ENCODE data around the gene NUDT3. TPM values are rescaled to one million over a fixed set of nuclear protein-coding genes. Genes with fewer than 3 reads are reported as not detected.

Gene NUDT3
- total and polyA plus RNA-seq, 9 of the 15 experiments (the other 6 are each of a cell fraction or from before 2014, with no cell fraction given) = 5.4 to 81.2 (median 56.4) TPM

DNA sequence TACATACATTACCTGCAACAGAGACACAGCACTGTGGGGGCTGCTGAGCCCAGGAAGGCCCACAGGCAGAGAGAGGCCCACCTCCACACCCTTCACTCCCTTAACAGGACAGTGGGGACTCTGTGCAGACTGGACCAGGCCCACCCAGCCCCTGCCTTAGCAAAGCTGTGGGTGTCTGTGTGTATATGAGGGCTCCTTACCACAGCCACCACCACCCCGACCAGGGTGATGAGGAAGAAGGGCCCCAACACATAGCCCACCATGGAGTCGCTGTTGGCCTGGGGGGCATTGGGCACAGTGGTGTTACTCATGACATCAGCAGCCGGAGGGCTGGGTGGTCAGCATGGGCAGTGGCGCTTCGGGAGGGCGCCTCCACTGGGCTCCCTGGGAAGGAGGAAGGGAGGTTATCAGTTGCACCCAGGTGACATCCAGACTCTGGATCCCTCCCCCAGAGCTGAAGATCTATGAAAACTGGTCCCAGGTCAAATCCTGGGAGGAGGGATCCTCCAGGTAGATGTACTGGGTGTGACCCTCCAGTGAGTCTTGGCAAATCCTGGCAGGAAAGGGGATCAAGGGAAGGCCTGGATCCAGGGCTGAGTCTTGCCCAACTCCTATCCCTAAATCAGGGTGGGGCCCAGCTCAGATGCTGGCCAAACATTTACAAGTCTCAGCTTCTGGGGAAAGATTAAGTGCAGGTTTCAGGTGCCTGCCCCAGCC is 144.8 kb downstream of the NUDT3 start (continued):
- TF ChIP-seq, protein P1, sequence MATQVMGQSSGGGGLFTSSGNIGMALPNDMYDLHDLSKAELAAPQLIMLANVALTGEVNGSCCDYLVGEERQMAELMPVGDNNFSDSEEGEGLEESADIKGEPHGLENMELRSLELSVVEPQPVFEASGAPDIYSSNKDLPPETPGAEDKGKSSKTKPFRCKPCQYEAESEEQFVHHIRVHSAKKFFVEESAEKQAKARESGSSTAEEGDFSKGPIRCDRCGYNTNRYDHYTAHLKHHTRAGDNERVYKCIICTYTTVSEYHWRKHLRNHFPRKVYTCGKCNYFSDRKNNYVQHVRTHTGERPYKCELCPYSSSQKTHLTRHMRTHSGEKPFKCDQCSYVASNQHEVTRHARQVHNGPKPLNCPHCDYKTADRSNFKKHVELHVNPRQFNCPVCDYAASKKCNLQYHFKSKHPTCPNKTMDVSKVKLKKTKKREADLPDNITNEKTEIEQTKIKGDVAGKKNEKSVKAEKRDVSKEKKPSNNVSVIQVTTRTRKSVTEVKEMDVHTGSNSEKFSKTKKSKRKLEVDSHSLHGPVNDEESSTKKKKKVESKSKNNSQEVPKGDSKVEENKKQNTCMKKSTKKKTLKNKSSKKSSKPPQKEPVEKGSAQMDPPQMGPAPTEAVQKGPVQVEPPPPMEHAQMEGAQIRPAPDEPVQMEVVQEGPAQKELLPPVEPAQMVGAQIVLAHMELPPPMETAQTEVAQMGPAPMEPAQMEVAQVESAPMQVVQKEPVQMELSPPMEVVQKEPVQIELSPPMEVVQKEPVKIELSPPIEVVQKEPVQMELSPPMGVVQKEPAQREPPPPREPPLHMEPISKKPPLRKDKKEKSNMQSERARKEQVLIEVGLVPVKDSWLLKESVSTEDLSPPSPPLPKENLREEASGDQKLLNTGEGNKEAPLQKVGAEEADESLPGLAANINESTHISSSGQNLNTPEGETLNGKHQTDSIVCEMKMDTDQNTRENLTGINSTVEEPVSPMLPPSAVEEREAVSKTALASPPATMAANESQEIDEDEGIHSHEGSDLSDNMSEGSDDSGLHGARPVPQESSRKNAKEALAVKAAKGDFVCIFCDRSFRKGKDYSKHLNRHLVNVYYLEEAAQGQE (IDR thresholded peaks at IDR 0.05; ENCODE audit: borderline replicate concordance) = peak; percentile 11; the same call in 1 of the 2 replicates
- TF ChIP-seq, protein P1 (CRISPR knock-in tag; IDR thresholded peaks at IDR 0.05; ENCODE audit: low read depth) = no peak
- 0 out of 2 replicates have a peak, but pooled peaks have one; percentile 2 for TF ChIP-seq GABPB1 (CRISPR knock-in tag; IDR thresholded peaks at IDR 0.05)
- TF ChIP-seq, protein P2, sequence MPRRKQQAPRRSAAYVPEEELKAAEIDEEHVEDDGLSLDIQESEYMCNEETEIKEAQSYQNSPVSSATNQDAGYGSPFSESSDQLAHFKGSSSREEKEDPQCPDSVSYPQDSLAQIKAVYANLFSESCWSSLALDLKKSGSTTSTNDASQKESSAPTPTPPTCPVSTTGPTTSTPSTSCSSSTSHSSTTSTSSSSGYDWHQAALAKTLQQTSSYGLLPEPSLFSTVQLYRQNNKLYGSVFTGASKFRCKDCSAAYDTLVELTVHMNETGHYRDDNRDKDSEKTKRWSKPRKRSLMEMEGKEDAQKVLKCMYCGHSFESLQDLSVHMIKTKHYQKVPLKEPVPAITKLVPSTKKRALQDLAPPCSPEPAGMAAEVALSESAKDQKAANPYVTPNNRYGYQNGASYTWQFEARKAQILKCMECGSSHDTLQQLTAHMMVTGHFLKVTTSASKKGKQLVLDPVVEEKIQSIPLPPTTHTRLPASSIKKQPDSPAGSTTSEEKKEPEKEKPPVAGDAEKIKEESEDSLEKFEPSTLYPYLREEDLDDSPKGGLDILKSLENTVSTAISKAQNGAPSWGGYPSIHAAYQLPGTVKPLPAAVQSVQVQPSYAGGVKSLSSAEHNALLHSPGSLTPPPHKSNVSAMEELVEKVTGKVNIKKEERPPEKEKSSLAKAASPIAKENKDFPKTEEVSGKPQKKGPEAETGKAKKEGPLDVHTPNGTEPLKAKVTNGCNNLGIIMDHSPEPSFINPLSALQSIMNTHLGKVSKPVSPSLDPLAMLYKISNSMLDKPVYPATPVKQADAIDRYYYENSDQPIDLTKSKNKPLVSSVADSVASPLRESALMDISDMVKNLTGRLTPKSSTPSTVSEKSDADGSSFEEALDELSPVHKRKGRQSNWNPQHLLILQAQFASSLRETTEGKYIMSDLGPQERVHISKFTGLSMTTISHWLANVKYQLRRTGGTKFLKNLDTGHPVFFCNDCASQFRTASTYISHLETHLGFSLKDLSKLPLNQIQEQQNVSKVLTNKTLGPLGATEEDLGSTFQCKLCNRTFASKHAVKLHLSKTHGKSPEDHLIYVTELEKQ (CRISPR knock-in tag; IDR thresholded peaks at IDR 0.05) = no peak
- TF ChIP-seq DMBX1 (CRISPR knock-in tag; IDR thresholded peaks at IDR 0.05; ENCODE audit: borderline replicate concordance) = 0 out of 2 replicates have a peak, but pooled peaks have one; percentile 43
- TF ChIP-seq SOX6 (IDR thresholded peaks at IDR 0.05) = no peak
- TF ChIP-seq ZNF143 (CRISPR knock-in tag; IDR thresholded peaks at IDR 0.05) = 0 out of 2 replicates have a peak, but pooled peaks have one; percentile 41
- TF ChIP-seq, protein P3, sequence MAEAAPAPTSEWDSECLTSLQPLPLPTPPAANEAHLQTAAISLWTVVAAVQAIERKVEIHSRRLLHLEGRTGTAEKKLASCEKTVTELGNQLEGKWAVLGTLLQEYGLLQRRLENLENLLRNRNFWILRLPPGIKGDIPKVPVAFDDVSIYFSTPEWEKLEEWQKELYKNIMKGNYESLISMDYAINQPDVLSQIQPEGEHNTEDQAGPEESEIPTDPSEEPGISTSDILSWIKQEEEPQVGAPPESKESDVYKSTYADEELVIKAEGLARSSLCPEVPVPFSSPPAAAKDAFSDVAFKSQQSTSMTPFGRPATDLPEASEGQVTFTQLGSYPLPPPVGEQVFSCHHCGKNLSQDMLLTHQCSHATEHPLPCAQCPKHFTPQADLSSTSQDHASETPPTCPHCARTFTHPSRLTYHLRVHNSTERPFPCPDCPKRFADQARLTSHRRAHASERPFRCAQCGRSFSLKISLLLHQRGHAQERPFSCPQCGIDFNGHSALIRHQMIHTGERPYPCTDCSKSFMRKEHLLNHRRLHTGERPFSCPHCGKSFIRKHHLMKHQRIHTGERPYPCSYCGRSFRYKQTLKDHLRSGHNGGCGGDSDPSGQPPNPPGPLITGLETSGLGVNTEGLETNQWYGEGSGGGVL (CRISPR knock-in tag; IDR thresholded peaks at IDR 0.05) = no peak
- no peak for TF ChIP-seq NONO (IDR thresholded peaks at IDR 0.05; ENCODE audit: low read depth in 2 of 2, low read length in 1 of 2)
- TF ChIP-seq, protein P4, sequence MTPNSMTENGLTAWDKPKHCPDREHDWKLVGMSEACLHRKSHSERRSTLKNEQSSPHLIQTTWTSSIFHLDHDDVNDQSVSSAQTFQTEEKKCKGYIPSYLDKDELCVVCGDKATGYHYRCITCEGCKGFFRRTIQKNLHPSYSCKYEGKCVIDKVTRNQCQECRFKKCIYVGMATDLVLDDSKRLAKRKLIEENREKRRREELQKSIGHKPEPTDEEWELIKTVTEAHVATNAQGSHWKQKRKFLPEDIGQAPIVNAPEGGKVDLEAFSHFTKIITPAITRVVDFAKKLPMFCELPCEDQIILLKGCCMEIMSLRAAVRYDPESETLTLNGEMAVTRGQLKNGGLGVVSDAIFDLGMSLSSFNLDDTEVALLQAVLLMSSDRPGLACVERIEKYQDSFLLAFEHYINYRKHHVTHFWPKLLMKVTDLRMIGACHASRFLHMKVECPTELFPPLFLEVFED (CRISPR knock-in tag; conservative IDR thresholded peaks at IDR 0.05) = no peak
- no peak for TF ChIP-seq EWSR1 (IDR thresholded peaks at IDR 0.05; ENCODE audit: borderline replicate concordance, low read depth, partially characterized antibody)
